Omental fat pad (tissue), 4 donors: ENCODE results near the gene NCBP3. TPM values are rescaled to one million over a fixed set of nuclear protein-coding genes. Genes with fewer than 3 reads are reported as not detected.

Experiments
- ATAC-seq: fragments of 150-250 bp; one replicate; pipeline ENCODE4 v1.9.1; 2016; ENCODE audit warnings: mild to moderate bottlenecking, moderate library complexity; ENCODE audit not compliant: low FRiP score
- DNase-seq: peaks from one replicate; pipeline ENCODE4 v3.0.0-alpha.2; 2019; ENCODE audit warnings: low spot score
- CTCF ChIP-seq, 3 donors: fragments of 450-650 bp; IDR thresholded peaks; one replicate each; pipeline ENCODE4 v1.5.1; 2016 to 2017; ENCODE audit warnings: antibody characterized with exemption in 3 of 3, mild to moderate bottlenecking in 3 of 3, moderate library complexity in 2 of 3
- total RNA-seq, 4 donors: library from RNA; depleted of rRNA; stranded (reverse); fragments of >200 nt; gene quantifications; one replicate each; pipeline ENCODE4 v1.1.0, GENCODE V29; 2016

NCBP3 gene
- total RNA-seq, 4 donors from 2014 or later = 16.3 to 31.9 (median 23.9) TPM

- no peak for DNase-seq
- no peak for TF ChIP-seq CTCF (IDR thresholded peaks at IDR 0.05)
- ATAC-seq = no peak
Measured at GRCh38 chr17:3755335-3756030, 90.6 kb downstream of the NCBP3 start.

- no peak for ATAC-seq
- TF ChIP-seq CTCF (IDR thresholded peaks at IDR 0.05) = no peak
- DNase-seq = no peak
Measured at GRCh38 chr17:3754458-3755334, 91.3 kb downstream of the NCBP3 start.

GRCh38 chr17:3754066-3754457, 92.0 kb downstream of the NCBP3 start:
- DNase-seq = no peak
- no peak for TF ChIP-seq CTCF (IDR thresholded peaks at IDR 0.05)
- ATAC-seq = no peak

- DNase-seq = no peak
- TF ChIP-seq CTCF (IDR thresholded peaks at IDR 0.05) = no peak
- ATAC-seq = no peak
Measured at GRCh38 chr17:3753624-3754023, 92.4 kb downstream of the NCBP3 start.

Other genes with a start within 250 kb of the NCBP3 start
- gene TRPV1, start 236.8 kb downstream of the NCBP3 start, total RNA-seq = 1 to 10 TPM; 1.7 to 9.9 (median 2.7) TPM
- gene SHPK, start 210.0 kb downstream of the NCBP3 start, total RNA-seq = 10 to 100 TPM in 3 of 4 donors, 1 to 10 TPM in 1; 9.4 to 25.5 (median 12.1) TPM
- 10 to 100 TPM; 18.8 to 29.9 (median 23.1) TPM for gene CTNS, start 209.5 kb downstream of the NCBP3 start, total RNA-seq
- gene TAX1BP3, start 177.7 kb downstream of the NCBP3 start, total RNA-seq = 100 to 1,000 TPM in 2 of 4 donors, 10 to 100 TPM in 2; 69.8 to 141 (median 100) TPM
- 10 to 100 TPM in 3 of 4 donors, 1 to 10 TPM in 1; 9.8 to 19.4 (median 13.0) TPM for gene EMC6, start 177.4 kb downstream of the NCBP3 start, total RNA-seq
- 1 to 10 TPM in 1 of 4 donors, under 1 TPM in 3; 0.84 to 2.4 (median 0.94) TPM for gene P2RX5, start 150.1 kb downstream of the NCBP3 start, total RNA-seq
- under 1 TPM in 3 of 4 donors, not detected in 1; 0.19 to 0.69 (median 0.24) TPM for gene HASPIN, start 122.3 kb downstream of the NCBP3 start, total RNA-seq
- 10 to 100 TPM; 17.0 to 30.7 (median 22.2) TPM for gene ITGAE, start 45.1 kb downstream of the NCBP3 start, total RNA-seq
- gene CAMKK1, start 46.8 kb upstream of the NCBP3 start, total RNA-seq = 1 to 10 TPM; 4.3 to 9.9 (median 8.2) TPM
- 1 to 10 TPM; 1.1 to 4.7 (median 2.7) TPM for gene P2RX1, start 70.2 kb upstream of the NCBP3 start, total RNA-seq
- 10 to 100 TPM in 1 of 4 donors, 1 to 10 TPM in 3; 2.9 to 12.3 (median 5.5) TPM for gene ATP2A3, start 118.2 kb upstream of the NCBP3 start, total RNA-seq